ENCODE results near the gene CBX7.

GRCh38 chr22:39090426-39091064 lies 61.9 kb downstream of the CBX7 start:
- TF ChIP-seq CTCF (conservative IDR thresholded peaks at IDR 0.05; ENCODE audit: low read depth in 2 of 2) = no peak
- TF ChIP-seq EZH2phosphoT487 (IDR thresholded peaks at IDR 0.05; ENCODE audit: unreplicated experiment) = no peak
- TF ChIP-seq POLR2AphosphoS5 (IDR thresholded peaks at IDR 0.05; ENCODE audit: low read depth) = no peak
- TF ChIP-seq EZH2 (IDR thresholded peaks at IDR 0.05; ENCODE audit: low read depth, unreplicated experiment) = no peak
- TF ChIP-seq REST (IDR thresholded peaks at IDR 0.05; ENCODE audit: unreplicated experiment) = no peak
- no peak for TF ChIP-seq CREB1 (CRISPR knock-in tag; IDR thresholded peaks at IDR 0.05; ENCODE audit: low read depth)
- no peak for TF ChIP-seq JUNB (IDR thresholded peaks at IDR 0.05; ENCODE audit: unreplicated experiment)
- TF ChIP-seq ETS1 (IDR thresholded peaks at IDR 0.05) = no peak
- no peak for TF ChIP-seq ZNF331 (CRISPR knock-in tag; IDR thresholded peaks at IDR 0.05; ENCODE audit: low read depth)
- no peak for TF ChIP-seq NANOG (IDR thresholded peaks at IDR 0.05; ENCODE audit: borderline replicate concordance)
- TF ChIP-seq STAT1 (IDR thresholded peaks at IDR 0.05; ENCODE audit: unreplicated experiment) = no peak

All from GM23338 (cell line).